Measurements from ENCODE around the gene USP17L15. TPM values are rescaled to one million over a fixed set of nuclear protein-coding genes. Genes with fewer than 3 reads are reported as not detected.
"Not testable (repeated sequence)": the region's sequence is repeated elsewhere in the genome, so short reads cannot be mapped to it uniquely, and the experiment has no call there.

Gene USP17L15
- not detected for total RNA-seq
- long read RNA-seq: 0 reads

- DNase-seq (ENCODE audit: low spot score); intact Hi-C loops (cut with DNase I): not testable (repeated sequence)
Observed at GRCh38 chr4:9234085-9234484, at the start of gene USP17L15. Gene USP17L15 (plus strand): TSS chr4:9234385. CDS start chr4:9234385, 0 bp downstream.

GRCh38 chr4:9210357-9210756, 23.8 kb upstream of the USP17L15 start, which contains the start of gene USP17L10:
Gene USP17L10 (plus strand): TSS chr4:9210657. CDS start chr4:9210657, 0 bp downstream.
- DNase-seq (ENCODE audit: low spot score); intact Hi-C loops (cut with DNase I): not testable (repeated sequence)

- DNase-seq (ENCODE audit: low spot score): peak; percentile 44
- intact Hi-C loops (cut with DNase I): not testable (repeated sequence)
Observed at GRCh38 chr4:9214701-9215100, 19.5 kb upstream of the USP17L15 start.

- DNase-seq (ENCODE audit: low spot score); intact Hi-C loops (cut with DNase I): not testable (repeated sequence)
Observed at GRCh38 chr4:9215105-9215504, 19.1 kb upstream of the USP17L15 start, which contains the start of gene USP17L11. Gene USP17L11 (plus strand): TSS chr4:9215405. CDS start chr4:9215405, 0 bp downstream.

GRCh38 chr4:9219852-9220251, 14.3 kb upstream of the USP17L15 start, which contains the start of gene USP17L12:
Gene USP17L12 (plus strand): TSS chr4:9220152. CDS start chr4:9220152, 0 bp downstream.
- DNase-seq (ENCODE audit: low spot score); intact Hi-C loops (cut with DNase I): not testable (repeated sequence)

- intact Hi-C loops (cut with DNase I): not testable (repeated sequence)
Observed at GRCh38 chr4:9224596-9224995, 9.6 kb upstream of the USP17L15 start, which contains the start of gene USP17L13. Gene USP17L13 (plus strand): TSS chr4:9224896. CDS start chr4:9224896, 0 bp downstream.

GRCh38 chr4:9230249-9230648, 3.9 kb upstream of the USP17L15 start:
- intact Hi-C loops (cut with DNase I): not testable (repeated sequence)

More at GRCh38 chr4:9224596-9224995, 9.6 kb upstream of the USP17L15 start, which contains the start of gene USP17L13:
- DNase-seq (ENCODE audit: low spot score): not testable (repeated sequence)

GRCh38 chr4:9238461-9238860, 4.3 kb downstream of the USP17L15 start:
- peak; percentile 64 for DNase-seq (ENCODE audit: low spot score)
- intact Hi-C loops (cut with DNase I): not testable (repeated sequence)

More at GRCh38 chr4:9230249-9230648, 3.9 kb upstream of the USP17L15 start:
- peak; percentile 68 for DNase-seq (ENCODE audit: low spot score)

- intact Hi-C loops (cut with DNase I): not testable (repeated sequence)
Observed at GRCh38 chr4:9243579-9243978, 9.4 kb downstream of the USP17L15 start, which contains the start of gene USP17L17. Gene USP17L17 (plus strand): TSS chr4:9243879. CDS start chr4:9243879, 0 bp downstream.

GRCh38 chr4:9247953-9248680, 13.9 kb downstream of the USP17L15 start, which contains the start of gene USP17L18:
Gene USP17L18 (plus strand): TSS chr4:9248630. CDS start chr4:9248630, 0 bp downstream.
- intact Hi-C loops (cut with DNase I): not testable (repeated sequence)

More at GRCh38 chr4:9243579-9243978, 9.4 kb downstream of the USP17L15 start, which contains the start of gene USP17L17:
- not testable (repeated sequence) for DNase-seq (ENCODE audit: low spot score)

GRCh38 chr4:9253078-9253477, 18.9 kb downstream of the USP17L15 start, which contains the start of gene USP17L19:
Gene USP17L19 (plus strand): TSS chr4:9253378. CDS start chr4:9253378, 0 bp downstream.
- intact Hi-C loops (cut with DNase I); DNase-seq (ENCODE audit: low spot score): not testable (repeated sequence)

More at GRCh38 chr4:9247953-9248680, 13.9 kb downstream of the USP17L15 start, which contains the start of gene USP17L18:
- peak; percentile 77 for DNase-seq (ENCODE audit: low spot score)

- intact Hi-C loops (cut with DNase I); DNase-seq (ENCODE audit: low spot score): not testable (repeated sequence)
Observed at GRCh38 chr4:9257824-9258223, 23.6 kb downstream of the USP17L15 start, which contains the start of gene USP17L20. Gene USP17L20 (plus strand): TSS chr4:9258124. CDS start chr4:9258124, 0 bp downstream.

GRCh38 chr4:9262572-9262971, 28.4 kb downstream of the USP17L15 start, which contains the start of gene USP17L21:
Gene USP17L21 (plus strand): TSS chr4:9262872. CDS start chr4:9262872, 0 bp downstream.
- DNase-seq (ENCODE audit: low spot score); intact Hi-C loops (cut with DNase I): not testable (repeated sequence)

- DNase-seq (ENCODE audit: low spot score); intact Hi-C loops (cut with DNase I): not testable (repeated sequence)
Observed at GRCh38 chr4:9267319-9267718, 33.1 kb downstream of the USP17L15 start, which contains the start of gene USP17L22. Gene USP17L22 (plus strand): TSS chr4:9267619. CDS start chr4:9267619, 0 bp downstream.

- DNase-seq (ENCODE audit: low spot score): peak; percentile 93
- intact Hi-C loops (cut with DNase I): not testable (repeated sequence)
Observed at GRCh38 chr4:9271719-9272118, 37.5 kb downstream of the USP17L15 start.

Other genes starting within 250 kb of the USP17L15 start
- not detected for gene FAM90A26, start 64.0 kb upstream of the USP17L15 start, total RNA-seq
- gene USP17L10, start 23.7 kb upstream of the USP17L15 start, total RNA-seq: not detected
- gene USP17L11, start 19.0 kb upstream of the USP17L15 start, total RNA-seq: not detected
- gene USP17L12, start 14.2 kb upstream of the USP17L15 start, total RNA-seq: not detected
- gene USP17L13, start 9.5 kb upstream of the USP17L15 start, total RNA-seq: not detected
- not detected for gene USP17L17, start 9.5 kb downstream of the USP17L15 start, total RNA-seq
- not detected for gene USP17L18, start 14.2 kb downstream of the USP17L15 start, total RNA-seq
- gene USP17L19, start 19.0 kb downstream of the USP17L15 start, total RNA-seq: not detected
- not detected for gene USP17L20, start 23.7 kb downstream of the USP17L15 start, total RNA-seq
- gene USP17L21, start 28.5 kb downstream of the USP17L15 start, total RNA-seq: not detected
- not detected for gene USP17L22, start 33.2 kb downstream of the USP17L15 start, total RNA-seq
- gene USP17L24, start 90.8 kb downstream of the USP17L15 start, total RNA-seq: not detected
- not detected for gene USP17L25, start 95.5 kb downstream of the USP17L15 start, total RNA-seq
- gene USP17L26, start 100.3 kb downstream of the USP17L15 start, total RNA-seq: not detected
- gene USP17L5, start 105.0 kb downstream of the USP17L15 start, total RNA-seq: not detected
- gene USP17L27, start 109.8 kb downstream of the USP17L15 start, total RNA-seq: not detected
- gene USP17L28, start 114.5 kb downstream of the USP17L15 start, total RNA-seq: not detected
- not detected for gene USP17L29, start 119.3 kb downstream of the USP17L15 start, total RNA-seq
- not detected for gene USP17L30, start 128.7 kb downstream of the USP17L15 start, total RNA-seq
- not detected for gene DEFB131A, start 210.0 kb downstream of the USP17L15 start, total RNA-seq

Measured in cardiac septum (tissue), 1 donor.